ENCODE measurements around the gene SHC4.
"Not testable (repeated sequence)": the region's sequence is repeated elsewhere in the genome, so short reads cannot be mapped to it uniquely, and the experiment has no call there.

SHC4 gene

DNA sequence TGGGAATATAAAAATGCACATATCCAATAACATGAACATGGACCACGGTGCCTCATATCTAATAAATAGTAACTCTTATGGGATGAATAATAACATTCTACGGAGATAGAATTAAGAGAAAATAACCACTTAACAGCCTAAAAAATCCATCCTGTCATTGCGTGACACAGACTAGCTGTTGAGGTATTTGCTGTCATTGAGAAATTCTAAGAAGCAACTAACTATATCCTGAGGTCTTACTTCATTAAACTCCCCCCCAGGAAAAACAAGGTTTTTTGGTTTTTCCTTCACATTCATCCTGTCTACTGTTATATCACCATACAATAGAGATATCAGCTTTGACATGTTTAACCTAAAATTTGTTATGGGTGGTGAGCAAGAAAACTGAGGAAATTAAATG is 167.2 kb downstream of the SHC4 start:
- Histone ChIP-seq H3K36me3 (ENCODE audit: insufficient read depth) (no peaks in the 10 kb centered on the region; the same call in 1 of the 2 replicates), H3K27ac (no peak overlapping the region), H3K4me1 (ENCODE audit: low read depth, poor library complexity, severe bottlenecking) (peaks cover 23% of the 10 kb centered on the region), H3K27me3 (ENCODE audit: insufficient read depth, low read depth) (no peaks in the 10 kb centered on the region), H2AFZ (ENCODE audit: low read depth) (no peak overlapping the region), H3K4me3 (IDR thresholded peaks at IDR 0.05; ENCODE audit: insufficient read depth, low read depth, low read length) (no peak overlapping the region), H3K9ac (no peak overlapping the region), H4K20me1 (ENCODE audit: insufficient read depth) (no peaks in the 10 kb centered on the region), H3K4me2 (no peak overlapping the region), H3K79me2 (ENCODE audit: insufficient read depth, low read depth) (peaks cover 23% of the 10 kb centered on the region)
- TF ChIP-seq, protein P1, sequence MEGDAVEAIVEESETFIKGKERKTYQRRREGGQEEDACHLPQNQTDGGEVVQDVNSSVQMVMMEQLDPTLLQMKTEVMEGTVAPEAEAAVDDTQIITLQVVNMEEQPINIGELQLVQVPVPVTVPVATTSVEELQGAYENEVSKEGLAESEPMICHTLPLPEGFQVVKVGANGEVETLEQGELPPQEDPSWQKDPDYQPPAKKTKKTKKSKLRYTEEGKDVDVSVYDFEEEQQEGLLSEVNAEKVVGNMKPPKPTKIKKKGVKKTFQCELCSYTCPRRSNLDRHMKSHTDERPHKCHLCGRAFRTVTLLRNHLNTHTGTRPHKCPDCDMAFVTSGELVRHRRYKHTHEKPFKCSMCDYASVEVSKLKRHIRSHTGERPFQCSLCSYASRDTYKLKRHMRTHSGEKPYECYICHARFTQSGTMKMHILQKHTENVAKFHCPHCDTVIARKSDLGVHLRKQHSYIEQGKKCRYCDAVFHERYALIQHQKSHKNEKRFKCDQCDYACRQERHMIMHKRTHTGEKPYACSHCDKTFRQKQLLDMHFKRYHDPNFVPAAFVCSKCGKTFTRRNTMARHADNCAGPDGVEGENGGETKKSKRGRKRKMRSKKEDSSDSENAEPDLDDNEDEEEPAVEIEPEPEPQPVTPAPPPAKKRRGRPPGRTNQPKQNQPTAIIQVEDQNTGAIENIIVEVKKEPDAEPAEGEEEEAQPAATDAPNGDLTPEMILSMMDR (conservative IDR thresholded peaks at IDR 0.05; ENCODE audit: low read depth, low read length) = no peak

DNA sequence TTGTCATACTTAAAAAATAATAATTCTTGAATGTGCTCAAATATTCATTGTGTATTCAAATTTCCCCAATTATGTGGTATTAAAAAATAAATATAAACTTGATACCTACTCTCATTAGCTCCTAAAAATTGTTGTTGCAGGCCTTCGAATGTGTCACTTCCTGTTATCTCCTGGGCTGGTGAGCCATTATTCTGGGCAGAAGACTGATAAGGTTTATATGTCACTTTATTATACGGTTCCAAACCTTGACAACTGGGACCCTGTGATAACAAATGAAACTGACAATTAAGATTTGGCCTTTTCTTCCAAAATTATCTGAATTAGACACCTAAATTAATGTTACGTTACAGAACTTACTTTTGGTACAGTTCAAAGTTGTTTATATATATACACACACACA is 167.8 kb downstream of the SHC4 start:
- Histone ChIP-seq H3K4me3 (IDR thresholded peaks at IDR 0.05; ENCODE audit: insufficient read depth, low read depth, low read length) (no peak overlapping the region), H3K27ac (no peak overlapping the region), H3K4me1 (ENCODE audit: low read depth, poor library complexity, severe bottlenecking) (peaks cover 20% of the 10 kb centered on the region), H3K9ac (no peak overlapping the region), H3K27me3 (ENCODE audit: insufficient read depth, low read depth) (no peaks in the 10 kb centered on the region), H3K36me3 (ENCODE audit: insufficient read depth) (peaks cover 2% of the 10 kb centered on the region; the same call in 1 of the 2 replicates), H3K79me2 (ENCODE audit: insufficient read depth, low read depth) (peaks cover 17% of the 10 kb centered on the region; the same call in 1 of the 2 replicates), H3K4me2 (no peak overlapping the region), H4K20me1 (ENCODE audit: insufficient read depth) (no peaks in the 10 kb centered on the region), H2AFZ (ENCODE audit: low read depth) (no peak overlapping the region)
- TF ChIP-seq, protein P1 (conservative IDR thresholded peaks at IDR 0.05; ENCODE audit: low read depth, low read length) = no peak

DNA sequence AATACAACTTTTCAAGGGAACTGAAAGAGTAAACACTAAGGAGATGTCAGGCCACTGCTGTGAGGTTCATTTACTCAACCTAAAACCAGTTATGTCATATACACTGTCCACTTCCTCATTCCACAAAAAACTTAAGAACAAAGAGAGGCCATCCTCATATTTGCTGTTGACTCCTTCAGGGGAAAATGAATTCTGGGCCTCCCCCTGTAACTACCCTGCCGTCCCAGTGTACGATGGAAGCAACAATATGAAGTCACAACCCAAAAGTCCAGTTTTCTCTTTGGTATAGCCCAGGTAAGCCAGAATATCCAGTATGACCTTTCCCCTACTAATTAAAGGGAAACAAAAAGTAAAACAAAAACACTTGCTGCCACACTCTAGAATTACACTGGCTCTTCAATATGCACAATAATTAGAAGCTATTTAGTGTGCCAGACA is 169.0 kb downstream of the SHC4 start:
- Histone ChIP-seq H3K27ac (no peak overlapping the region), H3K36me3 (ENCODE audit: insufficient read depth) (peaks cover 4% of the 10 kb centered on the region; the same call in 1 of the 2 replicates), H3K4me1 (ENCODE audit: low read depth, poor library complexity, severe bottlenecking) (peaks cover 20% of the 10 kb centered on the region), H3K9ac (no peak overlapping the region), H3K27me3 (ENCODE audit: insufficient read depth, low read depth) (no peaks in the 10 kb centered on the region), H3K79me2 (ENCODE audit: insufficient read depth, low read depth) (peaks cover 5% of the 10 kb centered on the region; the same call in 1 of the 2 replicates), H3K4me3 (IDR thresholded peaks at IDR 0.05; ENCODE audit: insufficient read depth, low read depth, low read length) (no peak overlapping the region), H2AFZ (ENCODE audit: low read depth) (no peak overlapping the region), H4K20me1 (ENCODE audit: insufficient read depth) (no peaks in the 10 kb centered on the region), H3K4me2 (no peak overlapping the region)
- TF ChIP-seq, protein P1 (conservative IDR thresholded peaks at IDR 0.05; ENCODE audit: low read depth, low read length) = no peak

DNA sequence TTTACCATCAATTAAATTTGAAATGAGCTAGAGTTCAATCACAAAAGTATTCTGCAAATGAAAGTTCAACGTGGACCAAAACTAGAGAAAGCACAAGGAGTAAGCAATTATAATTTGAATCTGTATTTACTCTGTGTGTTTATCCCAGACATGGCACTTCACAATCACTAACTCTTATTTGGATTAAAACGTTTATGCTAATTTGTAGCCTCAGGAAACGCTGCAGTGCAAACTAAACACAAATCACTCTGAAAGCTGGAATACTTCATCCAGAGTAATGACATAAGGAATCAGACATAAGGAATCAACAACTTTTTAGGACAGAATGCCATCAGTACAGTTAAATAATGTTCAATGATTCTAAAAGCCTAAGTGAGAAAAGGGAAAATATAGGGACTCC is 171.3 kb downstream of the SHC4 start:
- no peaks in the 10 kb centered on the region for H4K20me1 ChIP-seq (ENCODE audit: insufficient read depth)
- H3K27ac ChIP-seq = no peak overlapping the region
- no peak overlapping the region for H3K4me3 ChIP-seq (IDR thresholded peaks at IDR 0.05; ENCODE audit: insufficient read depth, low read depth, low read length)
- TF ChIP-seq, protein P1 (conservative IDR thresholded peaks at IDR 0.05; ENCODE audit: low read depth, low read length) = no peak
- no peak overlapping the region for H2AFZ ChIP-seq (ENCODE audit: low read depth)
- no peaks in the 10 kb centered on the region for H3K79me2 ChIP-seq (ENCODE audit: insufficient read depth, low read depth)
- H3K4me2 ChIP-seq = no peak overlapping the region
- H3K36me3 ChIP-seq (ENCODE audit: insufficient read depth) = peaks cover 11% of the 10 kb centered on the region; the same call in 1 of the 2 replicates
- H3K27me3 ChIP-seq (ENCODE audit: insufficient read depth, low read depth) = no peaks in the 10 kb centered on the region
- peaks cover 13% of the 10 kb centered on the region for H3K4me1 ChIP-seq (ENCODE audit: low read depth, poor library complexity, severe bottlenecking)
- H3K9ac ChIP-seq = no peak overlapping the region

DNA sequence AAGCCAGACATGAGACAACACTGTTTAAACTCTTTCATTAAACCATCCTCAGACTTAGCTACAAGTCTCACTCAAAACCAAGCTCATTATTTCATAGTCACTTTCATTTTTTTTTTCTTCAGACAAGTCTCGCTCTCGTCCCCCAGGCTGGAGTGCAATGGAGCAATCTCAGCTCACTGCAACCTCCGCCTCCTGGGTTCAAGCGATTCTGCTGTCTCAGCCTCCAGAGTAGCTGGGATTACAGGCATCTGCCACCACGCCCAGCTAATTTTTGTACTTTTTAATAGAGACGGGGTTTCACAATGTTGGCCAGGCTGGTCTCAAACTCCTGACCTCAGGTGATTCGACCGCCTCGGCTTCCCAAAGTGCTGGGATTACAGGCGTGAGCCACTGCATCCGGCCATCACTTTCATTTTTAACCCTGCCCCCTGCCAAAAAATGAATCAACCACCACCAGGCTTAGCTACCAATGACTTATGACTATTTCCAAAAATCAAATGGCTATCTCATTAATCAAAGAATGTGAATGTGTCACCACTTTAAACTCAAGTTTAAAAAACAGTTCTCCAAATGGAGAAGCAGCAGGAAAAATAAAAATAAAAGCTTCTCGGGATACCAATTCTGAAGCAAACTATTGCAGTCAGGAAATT is 173.1 kb downstream of the SHC4 start:
- not testable (repeated sequence) for H3K4me3 ChIP-seq (IDR thresholded peaks at IDR 0.05; ENCODE audit: insufficient read depth, low read depth, low read length); H3K27me3 ChIP-seq (ENCODE audit: insufficient read depth, low read depth); H2AFZ ChIP-seq (ENCODE audit: low read depth); H3K79me2 ChIP-seq (ENCODE audit: insufficient read depth, low read depth); H3K27ac ChIP-seq; H3K9ac ChIP-seq; H3K4me2 ChIP-seq; H4K20me1 ChIP-seq (ENCODE audit: insufficient read depth)
- Histone ChIP-seq H3K4me1 (ENCODE audit: low read depth, poor library complexity, severe bottlenecking) (peaks cover 13% of the 10 kb centered on the region), H3K36me3 (ENCODE audit: insufficient read depth) (peaks cover 11% of the 10 kb centered on the region; the same call in 1 of the 2 replicates)
